Mesenchymal stem cell (in vitro differentiated cells and primary cell): ENCODE data around the gene MTA3.
"Not testable (repeated sequence)": the region's sequence is repeated elsewhere in the genome, so short reads cannot be mapped to it uniquely, and the experiment has no call there.

Source experiments
- DNase-seq: peaks from one replicate; pipeline ENCODE4 v3.0.0-alpha.2; 2013
- H2AFZ ChIP-seq: one replicate; pipeline ENCODE4 v1.6.1; 2013; ENCODE audit warnings: low read depth, mild to moderate bottlenecking, control low read depth, inconsistent platforms, low read length, moderate library complexity
- H2AK5ac ChIP-seq: 2 replicates; pipeline ENCODE4 v1.6.1; 2013; ENCODE audit warnings: low read length, moderate library complexity, mild to moderate bottlenecking, inconsistent platforms; ENCODE audit not compliant: severe bottlenecking
- H2BK120ac ChIP-seq: one replicate; pipeline ENCODE4 v1.6.1; 2013; ENCODE audit warnings: low read depth, mild to moderate bottlenecking, inconsistent platforms, low read length, moderate library complexity
- H2BK12ac ChIP-seq, 2 experiments: one replicate each; pipeline ENCODE4 v1.6.1; 2013; ENCODE audit warnings: inconsistent platforms in 2 of 2, low read length in 2 of 2, mild to moderate bottlenecking in 2 of 2, moderate library complexity in 2 of 2, control low read depth in 1 of 2
- H2BK15ac ChIP-seq: one replicate; pipeline ENCODE4 v1.6.1; 2013; ENCODE audit warnings: mild to moderate bottlenecking, low read depth, inconsistent platforms; ENCODE audit not compliant: poor library complexity, severe bottlenecking
- H2BK5ac ChIP-seq: 2 replicates; pipeline ENCODE4 v1.6.1; 2013; ENCODE audit warnings: low read depth, mild to moderate bottlenecking, low read length, control low read depth, inconsistent platforms; ENCODE audit not compliant: poor library complexity, severe bottlenecking
- H3K14ac ChIP-seq, 2 experiments: one replicate each; pipeline ENCODE4 v1.6.1; 2013; ENCODE audit warnings: inconsistent platforms in 2 of 2, low read length in 2 of 2, control low read depth in 1 of 2, mild to moderate bottlenecking in 1 of 2, moderate library complexity in 1 of 2
- H3K18ac ChIP-seq, 2 experiments: one replicate each; pipeline ENCODE4 v1.6.1; 2013; ENCODE audit warnings: inconsistent platforms in 2 of 2, low read length in 2 of 2, control low read depth in 1 of 2, low read depth in 1 of 2, mild to moderate bottlenecking in 1 of 2
- H3K23ac ChIP-seq, 2 experiments: one replicate each; pipeline ENCODE4 v1.6.1; 2013; ENCODE audit warnings: inconsistent platforms in 2 of 2, low read length in 2 of 2, mild to moderate bottlenecking in 2 of 2, moderate library complexity in 2 of 2, control low read depth in 1 of 2
- H3K27ac ChIP-seq: 2 replicates; pipeline ENCODE4 v1.5.1; 2013; ENCODE audit warnings: mild to moderate bottlenecking, moderate library complexity, low read length, control low read depth, inconsistent platforms; ENCODE audit not compliant: poor library complexity, severe bottlenecking
- H3K27me3 ChIP-seq, 2 experiments: 2 replicates each; pipeline versions ENCODE4 v1.6.1 to v1.7.0; 2013; ENCODE audit warnings: low read length in 2 of 2, mild to moderate bottlenecking in 2 of 2, moderate library complexity in 2 of 2, control low read depth in 1 of 2, inconsistent platforms in 1 of 2; ENCODE audit not compliant: control insufficient read depth in 1 of 2, insufficient read depth in 1 of 2
- H3K36me3 ChIP-seq, 2 experiments: 2 replicates each; pipeline versions ENCODE4 v1.6.1 to v1.7.0; 2013; ENCODE audit warnings: low read length in 2 of 2, control low read depth in 1 of 2, inconsistent platforms in 1 of 2, low read depth in 1 of 2, mild to moderate bottlenecking in 1 of 2; ENCODE audit not compliant: insufficient read depth in 2 of 2, control insufficient read depth in 1 of 2
- H3K4ac ChIP-seq, 2 experiments: one replicate each; pipeline ENCODE4 v1.6.1; 2013; ENCODE audit warnings: inconsistent platforms in 2 of 2, low read length in 2 of 2, mild to moderate bottlenecking in 2 of 2, moderate library complexity in 2 of 2, control low read depth in 1 of 2, low read depth in 1 of 2
- H3K4me1 ChIP-seq: 2 replicates; pipeline ENCODE4 v1.6.1; 2013; ENCODE audit warnings: low read depth, low read length, control low read depth; ENCODE audit not compliant: control insufficient read depth, insufficient read depth
- H3K4me2 ChIP-seq: 2 replicates; pipeline ENCODE4 v1.6.1; 2013; ENCODE audit warnings: low read length, mild to moderate bottlenecking, inconsistent platforms; ENCODE audit not compliant: poor library complexity, severe bottlenecking
- H3K4me3 ChIP-seq, 2 experiments: 2 replicates each; pipeline versions ENCODE4 v1.5.1 to v1.7.0; 2013; ENCODE audit warnings: low read length in 2 of 2, mild to moderate bottlenecking in 2 of 2, control low read depth in 1 of 2, low read depth in 1 of 2; ENCODE audit not compliant: insufficient read depth in 1 of 2
- H3K79me1 ChIP-seq: replicated peaks from 2 replicates; pipeline ENCODE4 v1.6.1; 2013; ENCODE audit warnings: mild to moderate bottlenecking, control low read depth, low read length, inconsistent platforms; ENCODE audit not compliant: poor library complexity, severe bottlenecking
- H3K9ac ChIP-seq: 2 replicates; pipeline ENCODE4 v1.7.0; 2013; ENCODE audit warnings: mild to moderate bottlenecking, low read length, moderate library complexity
- H3K9me3 ChIP-seq: 2 replicates; pipeline ENCODE4 v1.7.0; 2013; ENCODE audit warnings: mild to moderate bottlenecking, low read length; ENCODE audit not compliant: control insufficient read depth
- H4K8ac ChIP-seq: one replicate; pipeline ENCODE4 v1.6.1; 2013; ENCODE audit warnings: inconsistent platforms, mild to moderate bottlenecking, low read length, moderate library complexity
- H4K91ac ChIP-seq: one replicate; pipeline ENCODE4 v1.6.1; 2013; ENCODE audit warnings: mild to moderate bottlenecking, low read length, inconsistent platforms
- WGBS: methylation state at CpG from one replicate; pipeline ENCODE4 v1.1.7; 2013; ENCODE audit warnings: mixed read lengths; 5-methylcytosine and 5-hydroxymethylcytosine counted together

The MTA3 gene

DNA sequence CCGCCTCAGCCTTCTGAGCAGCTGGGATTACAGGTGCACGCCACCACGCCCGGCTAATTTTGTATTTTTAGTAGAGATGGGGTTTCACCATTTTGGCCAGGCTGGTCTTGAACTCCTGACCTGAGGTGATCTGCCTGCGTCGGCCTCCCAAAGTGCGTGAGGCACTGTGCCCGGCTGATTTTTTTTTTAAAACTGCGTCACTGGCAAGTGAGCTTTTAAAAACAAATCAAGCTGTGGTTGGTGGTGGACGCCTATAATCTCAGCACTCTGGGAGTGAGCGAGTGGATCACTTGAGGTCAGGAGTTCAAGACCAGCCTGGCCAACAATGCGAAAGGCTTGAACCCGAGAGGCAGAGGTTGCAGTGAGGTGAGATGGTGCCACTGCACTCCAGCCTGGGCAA is 8.3 kb upstream of the MTA3 start:
- H3K27ac ChIP-seq, H3K4me3 ChIP-seq, H2BK5ac ChIP-seq, H3K79me1 ChIP-seq, H3K4ac ChIP-seq, H2BK120ac ChIP-seq, H3K9me3 ChIP-seq, H3K23ac ChIP-seq, H3K4me2 ChIP-seq, H2AFZ ChIP-seq, H3K36me3 ChIP-seq, H2BK12ac ChIP-seq, H2AK5ac ChIP-seq, H4K91ac ChIP-seq, H3K9ac ChIP-seq, H3K18ac ChIP-seq, DNase-seq, H2BK15ac ChIP-seq, H3K4me1 ChIP-seq, H3K14ac ChIP-seq, H4K8ac ChIP-seq: not testable (repeated sequence)
- WGBS, result 95% methylated on average over 13 of the region's 13 CpGs
- H3K27me3 ChIP-seq, result peaks cover 3 to 18% of the 10 kb centered on the region in 2 experiments

DNA sequence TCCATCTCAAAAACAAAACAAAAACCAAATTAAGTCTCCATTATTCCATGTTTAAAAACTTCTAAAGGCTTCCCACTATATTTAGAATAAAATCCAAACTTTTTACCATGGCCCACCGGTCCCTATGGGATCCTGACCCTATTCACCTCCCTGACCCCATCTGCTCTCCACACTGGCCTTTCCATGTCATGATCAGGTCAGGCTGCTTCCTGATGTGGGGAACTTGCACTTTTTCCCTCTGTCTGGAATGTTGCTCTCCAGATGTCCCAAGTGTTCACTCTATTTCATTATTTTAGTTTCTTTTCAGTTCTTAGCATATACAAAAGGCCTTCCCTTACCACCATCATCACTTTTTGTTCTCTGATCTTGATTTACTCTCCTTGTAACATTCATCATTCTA is 7.5 kb upstream of the MTA3 start:
- Histone ChIP-seq H3K9me3 (no peaks in the 10 kb centered on the region), H2BK5ac (no peak overlapping the region), H3K4me3 (no peak overlapping the region)

DNA sequence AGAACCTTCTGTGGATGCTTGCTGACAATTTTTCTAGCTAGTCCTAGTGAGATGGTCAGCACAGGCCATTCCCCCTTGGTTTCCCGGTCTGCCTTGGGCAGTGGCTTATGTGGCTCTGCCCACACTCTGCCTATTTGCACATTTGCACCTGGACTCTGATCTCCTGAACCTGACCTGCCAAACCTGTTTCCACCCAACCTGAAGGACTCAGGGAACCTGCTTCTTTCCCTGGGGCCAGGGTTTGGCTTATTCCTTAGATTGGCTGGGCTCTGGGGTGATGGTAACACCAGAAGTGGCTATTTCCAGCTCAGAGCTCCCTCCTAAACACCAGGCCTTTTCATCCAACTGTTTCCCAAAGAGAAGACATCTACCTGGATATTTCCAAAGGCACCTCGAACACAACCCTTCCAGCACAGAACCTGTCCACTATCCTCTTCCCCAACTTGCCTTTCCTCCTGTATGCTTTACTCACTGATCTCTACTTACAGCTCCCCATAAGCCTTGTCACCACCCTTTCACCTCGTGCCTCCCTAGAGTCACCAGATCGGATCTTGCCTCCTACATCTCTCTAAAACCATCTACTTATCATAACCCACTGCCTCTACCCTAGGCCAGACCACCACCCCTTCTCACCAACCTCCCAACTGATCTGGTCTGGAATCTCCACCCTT is 5.8 kb upstream of the MTA3 start:
- no peak overlapping the region for H2AK5ac ChIP-seq
- H2AFZ ChIP-seq, result no peak overlapping the region
- H2BK12ac ChIP-seq, result no peak overlapping the region
- no peaks in the 10 kb centered on the region for H3K36me3 ChIP-seq
- H2BK5ac ChIP-seq, result no peak overlapping the region
- H3K9ac ChIP-seq, result no peak overlapping the region
- H3K18ac ChIP-seq, result no peak overlapping the region
- peaks cover 2% of the 10 kb centered on the region for H3K4me1 ChIP-seq
- H3K4me2 ChIP-seq, result no peak overlapping the region
- H3K4ac ChIP-seq, result no peak overlapping the region
- no peak overlapping the region for H3K4me3 ChIP-seq
- H3K9me3 ChIP-seq, result no peaks in the 10 kb centered on the region
- 92% methylated on average over 4 of the region's 4 CpGs for WGBS
- H3K27me3 ChIP-seq, result peaks cover 3 to 8% of the 10 kb centered on the region in 2 experiments
- H3K14ac ChIP-seq, result no peak overlapping the region
- no peak overlapping the region for H2BK120ac ChIP-seq
- DNase-seq, result no peak
- no peak overlapping the region for H3K23ac ChIP-seq
- H4K91ac ChIP-seq, result no peak overlapping the region
- no peak overlapping the region for H4K8ac ChIP-seq
- H3K27ac ChIP-seq, result no peak overlapping the region
- no peak overlapping the region for H2BK15ac ChIP-seq
- H3K79me1 ChIP-seq, result no peaks in the 10 kb centered on the region

More for the DNA sequence above, 7.5 kb upstream of the MTA3 start:
- Histone ChIP-seq H3K4ac (no peak overlapping the region), H2BK15ac (no peak overlapping the region), H2AFZ (no peak overlapping the region), H2BK12ac (no peak overlapping the region), H4K91ac (no peak overlapping the region), H4K8ac (no peak overlapping the region), H2AK5ac (no peak overlapping the region), H3K4me2 (no peak overlapping the region), H3K9ac (no peak overlapping the region), H2BK120ac (no peak overlapping the region), H3K14ac (no peak overlapping the region), H3K79me1 (no peaks in the 10 kb centered on the region), H3K27me3 (peaks cover 3 to 18% of the 10 kb centered on the region in 2 experiments), H3K27ac (no peak overlapping the region), H3K4me1 (peaks cover 1% of the 10 kb centered on the region), H3K23ac (no peak overlapping the region), H3K36me3 (no peaks in the 10 kb centered on the region), H3K18ac (no peak overlapping the region)
- DNase-seq, result peak; percentile 5
- 55% methylated on average over 1 of the region's 1 CpG for WGBS

DNA sequence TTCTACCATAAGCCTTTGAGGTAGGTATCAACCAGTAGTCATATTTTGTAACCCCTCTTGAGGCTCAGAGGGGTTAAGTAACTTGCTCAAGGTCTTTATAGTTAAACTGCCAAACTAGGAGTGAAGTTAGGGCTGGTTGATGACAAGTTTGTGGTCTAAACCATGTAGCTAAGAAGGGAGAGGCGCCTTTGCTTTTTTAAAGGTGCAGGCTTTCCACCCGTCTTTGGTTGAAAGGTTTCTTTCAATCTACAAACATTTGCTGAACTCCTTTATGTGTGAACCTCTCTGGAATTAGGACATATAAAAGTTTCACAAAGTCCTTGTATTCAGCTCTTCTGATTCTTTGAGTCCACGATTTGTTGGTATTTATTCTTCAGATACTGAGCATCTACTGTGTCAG is 2.4 kb upstream of the MTA3 start:
- no peaks in the 10 kb centered on the region for H3K9me3 ChIP-seq
- no peak overlapping the region for H4K91ac ChIP-seq
- H2BK15ac ChIP-seq, result no peak overlapping the region
- no peaks in the 10 kb centered on the region for H3K36me3 ChIP-seq
- no peak overlapping the region for H2AFZ ChIP-seq
- H3K23ac ChIP-seq, result no peak overlapping the region
- H2BK120ac ChIP-seq, result no peak overlapping the region
- H3K4ac ChIP-seq, result no peak overlapping the region
- no peak overlapping the region for H4K8ac ChIP-seq
- no peak overlapping the region for H2AK5ac ChIP-seq
- H3K79me1 ChIP-seq, result no peaks in the 10 kb centered on the region
- H3K4me1 ChIP-seq, result peaks cover 8% of the 10 kb centered on the region
- peaks cover 3 to 8% of the 10 kb centered on the region in 2 experiments for H3K27me3 ChIP-seq
- no peak overlapping the region for H2BK5ac ChIP-seq
- no peak overlapping the region for H3K27ac ChIP-seq
- 90% methylated on average over 2 of the region's 3 CpGs for WGBS
- no peak overlapping the region for H2BK12ac ChIP-seq
- H3K14ac ChIP-seq, result no peak overlapping the region
- H3K4me2 ChIP-seq, result no peak overlapping the region
- DNase-seq, result no peak
- H3K4me3 ChIP-seq, result no peak overlapping the region
- H3K18ac ChIP-seq, result no peak overlapping the region
- no peak overlapping the region for H3K9ac ChIP-seq
